Activated CD8-positive, alpha-beta memory T cell treated with anti-CD3 and anti-CD28 coated beads, Interleukin-2, amount 50 U/mL, for 24 hours (primary cell): ENCODE results near the gene SETX.

Experiments used
- DNase-seq: peaks from one replicate; pipeline ENCODE4 v3.0.0-alpha.2; 2020; ENCODE audit errors: extremely low read depth

SETX gene

GRCh38 chr9:132239999-132240840 is 114.6 kb downstream of the SETX start:
- no peak for DNase-seq

- DNase-seq, result no peak
Observed at GRCh38 chr9:132239518-132239917, 115.3 kb downstream of the SETX start.

GRCh38 chr9:132238992-132239391 is 115.8 kb downstream of the SETX start:
- DNase-seq, result no peak

GRCh38 chr9:132238026-132238972 is 116.5 kb downstream of the SETX start:
- DNase-seq, result no peak

- no peak for DNase-seq
Observed at GRCh38 chr9:132237481-132237880, 117.3 kb downstream of the SETX start.

- DNase-seq, result no peak
Observed at GRCh38 chr9:132236662-132237311, 118.0 kb downstream of the SETX start.

- peak; percentile 54 for DNase-seq
Observed at GRCh38 chr9:132235894-132236661, 118.7 kb downstream of the SETX start.

- no peak for DNase-seq
Observed at GRCh38 chr9:132235125-132235524, 119.7 kb downstream of the SETX start.

GRCh38 chr9:132234535-132234934 is 120.3 kb downstream of the SETX start:
- no peak for DNase-seq

GRCh38 chr9:132233138-132233537 is 121.6 kb downstream of the SETX start:
- DNase-seq, result no peak

- DNase-seq, result no peak
Observed at GRCh38 chr9:132232522-132232921, 122.3 kb downstream of the SETX start.

- DNase-seq, result no peak
Observed at GRCh38 chr9:132231019-132231701, 123.6 kb downstream of the SETX start.

GRCh38 chr9:132230605-132231004 is 124.2 kb downstream of the SETX start:
- DNase-seq, result no peak

GRCh38 chr9:132228062-132228461 is 126.7 kb downstream of the SETX start:
- no peak for DNase-seq

- no peak for DNase-seq
Observed at GRCh38 chr9:132226571-132227430, 128.0 kb downstream of the SETX start.

- no peak for DNase-seq
Observed at GRCh38 chr9:132224645-132225044, 130.1 kb downstream of the SETX start.

- DNase-seq, result no peak
Observed at GRCh38 chr9:132221941-132222340, 132.8 kb downstream of the SETX start.

- no peak for DNase-seq
Observed at GRCh38 chr9:132218208-132218607, 136.6 kb downstream of the SETX start.

GRCh38 chr9:132216861-132217619 is 137.7 kb downstream of the SETX start:
- DNase-seq, result no peak
